Tibial nerve (tissue), 4 donors: ENCODE results near the gene PCDH9. TPM values are rescaled to one million over a fixed set of nuclear protein-coding genes. Genes with fewer than 3 reads are reported as not detected.
"Not testable (repeated sequence)": the region's sequence is repeated elsewhere in the genome, so short reads cannot be mapped to it uniquely, and the experiment has no call there.

Experiments
- DNase-seq, 2 donors: peaks; one replicate each; pipeline ENCODE4 v3.0.0-alpha.2; 2019; ENCODE audit warnings: low spot score in 2 of 2
- H3K27ac ChIP-seq, 4 donors: fragments of 200-600 bp; sonication (generic) in 3 of 4; one replicate each; pipeline ENCODE4 v1.5.1; 2017 to 2019; ENCODE audit warnings: mild to moderate bottlenecking in 1 of 4
- H3K27me3 ChIP-seq, 2 donors: fragments of 200-600 bp; sonication (generic) in 1 of 2; one replicate each; pipeline versions ENCODE4 v1.5.1 to v1.6.0; 2017 to 2019
- H3K36me3 ChIP-seq, 3 donors: fragments of 200-600 bp; sonication (generic); one replicate each; pipeline ENCODE4 v1.5.1; 2018 to 2019
- H3K4me1 ChIP-seq, 4 donors: fragments of 200-600 bp; sonication (generic) in 3 of 4; one replicate each; pipeline ENCODE4 v1.5.1; 2017 to 2019
- H3K4me3 ChIP-seq, 4 donors: fragments of 200-600 bp; sonication (generic) in 3 of 4; one replicate each; pipeline ENCODE4 v1.5.1; 2017 to 2019; ENCODE audit warnings: mild to moderate bottlenecking in 1 of 4, moderate library complexity in 1 of 4
- H3K9me3 ChIP-seq, 4 donors: fragments of 200-600 bp; sonication (generic) in 3 of 4; one replicate each; pipeline ENCODE4 v1.5.1; 2017 to 2019
- EP300 ChIP-seq, 2 donors: sonication (generic); formaldehyde crosslinking; IDR thresholded peaks; one replicate each; pipeline ENCODE4 v1.6.1; 2017; ENCODE audit warnings: antibody characterized with exemption in 2 of 2, mild to moderate bottlenecking in 1 of 2
- POLR2A ChIP-seq, 2 donors: fragments of 450-650 bp; IDR thresholded peaks; one replicate each; pipeline ENCODE4 v1.6.1; 2017; ENCODE audit warnings: antibody characterized with exemption in 2 of 2, mild to moderate bottlenecking in 2 of 2, moderate library complexity in 2 of 2
- WGBS, 2 donors: methylation state at CpG; one replicate each; pipeline ENCODE4 v1.1.5; 2018; 5-methylcytosine and 5-hydroxymethylcytosine counted together
- small RNA-seq: library from RNA; depleted of rRNA; stranded (forward); fragments of <200 nt; gene quantifications from one replicate; pipeline ENCODE3, GENCODE V24; 2016
- total RNA-seq, 4 donors: library from RNA; depleted of rRNA; stranded (reverse); fragments of >200 nt; gene quantifications; one replicate each; pipeline ENCODE4 v1.1.0, GENCODE V29; 2016
- TF ChIP-seq, protein P1 (sequence below), 5 experiments: fragments of 200-600 bp in 3 of 5; fragments of 450-650 bp in 2 of 5; sonication (generic) in 3 of 5; IDR thresholded peaks; one replicate each; pipeline ENCODE4 v1.5.1; 2016 to 2019; ENCODE audit warnings: antibody characterized with exemption in 5 of 5, mild to moderate bottlenecking in 3 of 5, moderate library complexity in 2 of 5

PCDH9 gene
- total RNA-seq, 4 donors from 2014 or later: 11.8 to 28.6 (median 14.4) TPM

DNA sequence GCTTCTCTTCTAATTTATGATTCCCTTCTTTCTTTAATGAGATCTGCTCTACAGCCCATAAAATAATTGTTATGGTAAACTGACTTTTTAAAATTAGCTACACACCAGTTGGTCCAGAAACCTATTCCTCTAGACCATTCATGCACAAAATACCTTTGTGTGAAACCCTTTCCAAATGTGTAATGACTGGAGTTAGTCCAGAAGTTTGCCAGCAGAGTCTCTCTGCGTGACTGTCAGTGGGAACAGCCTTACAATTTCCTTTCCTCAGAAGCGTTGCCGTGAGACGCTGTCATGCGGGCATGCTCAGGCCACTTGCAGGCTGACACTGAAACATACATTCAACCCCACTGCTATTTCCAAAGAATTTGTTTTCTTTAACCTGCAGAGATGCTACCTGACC lies 965.2 kb downstream of the PCDH9 start:
- 51 to 58% methylated on average over 5 of the region's 5 CpGs for WGBS, 2 donors
- DNase-seq: no peak
- Histone ChIP-seq H3K9me3 (no peaks in the 10 kb centered on the region), H3K27me3 (no peaks in the 10 kb centered on the region), H3K4me1 (no peaks in the 10 kb centered on the region), H3K4me3 (no peak overlapping the region), H3K36me3 (no peaks in the 10 kb centered on the region), H3K27ac (no peak overlapping the region)
- no peak for TF ChIP-seq EP300 (IDR thresholded peaks at IDR 0.05)
- no peak for TF ChIP-seq POLR2A (IDR thresholded peaks at IDR 0.05)
- TF ChIP-seq, protein P1, sequence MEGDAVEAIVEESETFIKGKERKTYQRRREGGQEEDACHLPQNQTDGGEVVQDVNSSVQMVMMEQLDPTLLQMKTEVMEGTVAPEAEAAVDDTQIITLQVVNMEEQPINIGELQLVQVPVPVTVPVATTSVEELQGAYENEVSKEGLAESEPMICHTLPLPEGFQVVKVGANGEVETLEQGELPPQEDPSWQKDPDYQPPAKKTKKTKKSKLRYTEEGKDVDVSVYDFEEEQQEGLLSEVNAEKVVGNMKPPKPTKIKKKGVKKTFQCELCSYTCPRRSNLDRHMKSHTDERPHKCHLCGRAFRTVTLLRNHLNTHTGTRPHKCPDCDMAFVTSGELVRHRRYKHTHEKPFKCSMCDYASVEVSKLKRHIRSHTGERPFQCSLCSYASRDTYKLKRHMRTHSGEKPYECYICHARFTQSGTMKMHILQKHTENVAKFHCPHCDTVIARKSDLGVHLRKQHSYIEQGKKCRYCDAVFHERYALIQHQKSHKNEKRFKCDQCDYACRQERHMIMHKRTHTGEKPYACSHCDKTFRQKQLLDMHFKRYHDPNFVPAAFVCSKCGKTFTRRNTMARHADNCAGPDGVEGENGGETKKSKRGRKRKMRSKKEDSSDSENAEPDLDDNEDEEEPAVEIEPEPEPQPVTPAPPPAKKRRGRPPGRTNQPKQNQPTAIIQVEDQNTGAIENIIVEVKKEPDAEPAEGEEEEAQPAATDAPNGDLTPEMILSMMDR (IDR thresholded peaks at IDR 0.05): no peak

DNA sequence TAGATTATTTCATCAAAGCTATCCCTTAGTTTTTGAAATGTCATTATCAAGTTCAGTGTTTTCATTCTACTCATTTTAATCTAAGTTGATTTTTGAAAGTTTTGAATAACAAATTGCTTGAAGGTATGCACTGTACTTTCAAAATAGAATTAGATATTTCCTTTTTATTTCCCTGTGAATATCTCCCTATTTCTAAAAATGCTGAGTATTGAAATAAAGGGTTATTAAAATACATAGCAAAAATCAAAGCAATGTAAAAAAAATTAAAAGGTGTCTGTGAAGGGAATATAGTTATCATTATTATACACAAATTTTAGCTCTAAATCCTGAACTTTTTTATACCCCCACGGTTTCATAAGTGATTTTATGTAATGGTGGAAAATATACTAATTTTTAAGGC lies 967.8 kb downstream of the PCDH9 start:
- Histone ChIP-seq H3K36me3 (no peaks in the 10 kb centered on the region), H3K9me3 (peaks cover 0 to 12% (median 0%) of the 10 kb centered on the region in 4 donors), H3K4me1 (no peaks in the 10 kb centered on the region), H3K27me3 (no peaks in the 10 kb centered on the region), H3K4me3 (no peak overlapping the region), H3K27ac (no peak overlapping the region)
- DNase-seq: no peak
- TF ChIP-seq, protein P1 (IDR thresholded peaks at IDR 0.05): no peak
- no peak for TF ChIP-seq POLR2A (IDR thresholded peaks at IDR 0.05)
- no peak for TF ChIP-seq EP300 (IDR thresholded peaks at IDR 0.05)
- 87 to 92% methylated on average over 1 of the region's 1 CpG for WGBS, 2 donors

DNA sequence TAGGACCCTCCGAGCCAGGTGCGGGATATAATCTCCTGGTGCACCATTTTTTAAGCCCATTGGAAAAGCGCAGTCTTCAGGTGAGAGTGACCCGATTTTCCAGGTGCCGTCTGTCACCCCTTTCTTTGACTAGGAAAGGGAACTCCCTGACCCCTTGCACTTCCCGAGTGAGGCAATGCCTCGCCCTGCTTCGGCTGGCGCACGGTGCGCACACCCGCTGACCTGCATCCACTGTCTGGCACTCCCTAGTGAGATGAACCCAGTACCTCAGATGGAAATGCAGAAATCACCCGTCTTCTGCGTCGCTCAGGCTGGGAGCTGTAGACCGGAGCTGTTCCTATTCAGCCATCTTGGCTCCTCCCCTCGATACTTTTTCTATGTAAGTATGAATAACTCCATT lies 970.7 kb downstream of the PCDH9 start:
- H3K4me1 ChIP-seq, H3K4me3 ChIP-seq, H3K27me3 ChIP-seq, H3K36me3 ChIP-seq, H3K27ac ChIP-seq, DNase-seq: not testable (repeated sequence)
- H3K9me3 ChIP-seq: peaks cover 0 to 12% (median 0%) of the 10 kb centered on the region in 4 donors
- 97 to 98% methylated on average over 17 of the region's 17 CpGs for WGBS, 2 donors

Small RNA genes lying within 50 kb of the gene (small RNA-seq; reads per million reads assigned to genes)
- gene RNU7-87P: not detected
